Neuronal stem cell (in vitro differentiated cells): ENCODE measurements around the gene SNRPB.
A peak's percentile ranks its signal among the peaks of the same experiment; 100 is the strongest.
"Not testable (repeated sequence)": the region's sequence is repeated elsewhere in the genome, so short reads cannot be mapped to it uniquely, and the experiment has no call there.

ENCODE experiments used
- DNase-seq: peaks from one replicate; pipeline ENCODE4 v3.0.0-alpha.2; 2013; ENCODE audit warnings: low spot score
- H2AFZ ChIP-seq: one replicate; pipeline ENCODE4 v1.6.1; 2013; ENCODE audit warnings: mild to moderate bottlenecking, low read length, inconsistent platforms
- H2AK5ac ChIP-seq: 2 replicates; pipeline ENCODE4 v1.6.1; 2013; ENCODE audit warnings: low read depth, mild to moderate bottlenecking, inconsistent platforms, low read length, moderate library complexity, mixed read lengths
- H2BK120ac ChIP-seq: 2 replicates; pipeline ENCODE4 v1.6.1; 2013; ENCODE audit warnings: low read depth, mild to moderate bottlenecking, inconsistent platforms, low read length, moderate library complexity, mixed read lengths
- H2BK12ac ChIP-seq: one replicate; pipeline ENCODE4 v1.6.1; 2013; ENCODE audit warnings: low read length, inconsistent platforms
- H2BK15ac ChIP-seq: 2 replicates; pipeline ENCODE4 v1.6.1; 2013; ENCODE audit warnings: mild to moderate bottlenecking, low read length, inconsistent platforms, mixed read lengths
- H2BK5ac ChIP-seq: one replicate; pipeline ENCODE4 v1.6.1; 2013; ENCODE audit warnings: inconsistent platforms, mild to moderate bottlenecking, low read length, moderate library complexity
- H3K14ac ChIP-seq: one replicate; pipeline ENCODE4 v1.6.1; 2013; ENCODE audit warnings: low read length, inconsistent platforms
- H3K18ac ChIP-seq: 2 replicates; pipeline ENCODE4 v1.6.1; 2013; ENCODE audit warnings: low read length, inconsistent platforms
- H3K23ac ChIP-seq: 2 replicates; pipeline ENCODE4 v1.6.1; 2013; ENCODE audit warnings: low read depth, mild to moderate bottlenecking, mixed read lengths, low read length, inconsistent platforms; ENCODE audit not compliant: poor library complexity
- H3K27ac ChIP-seq: replicated peaks from 3 replicates; pipeline ENCODE4 v1.5.1; 2013; ENCODE audit warnings: low read length, inconsistent platforms
- H3K27me3 ChIP-seq, 3 experiments: 2 replicates each; pipeline ENCODE4 v1.6.1; 2013; ENCODE audit warnings: low read length in 3 of 3, mild to moderate bottlenecking in 2 of 3, inconsistent platforms in 1 of 3, low read depth in 1 of 3, mixed read lengths in 1 of 3, moderate library complexity in 1 of 3; ENCODE audit not compliant: control insufficient read depth in 3 of 3, insufficient read depth in 3 of 3
- H3K36me3 ChIP-seq, 2 donors: replicated peaks in 1 of 2; 2 replicates each; pipeline ENCODE4 v1.6.1; 2013; ENCODE audit warnings: low read length in 2 of 2; ENCODE audit not compliant: control insufficient read depth in 2 of 2, insufficient read depth in 2 of 2
- H3K4ac ChIP-seq: 2 replicates; pipeline ENCODE4 v1.6.1; 2013; ENCODE audit warnings: inconsistent platforms, mild to moderate bottlenecking, low read length, moderate library complexity
- H3K4me1 ChIP-seq, 2 donors: 1 replicate in 1 of 2; 2 replicates in 1 of 2; pipeline ENCODE4 v1.6.1; 2013; ENCODE audit warnings: low read length in 2 of 2, low read depth in 1 of 2; ENCODE audit not compliant: control insufficient read depth in 2 of 2, insufficient read depth in 1 of 2
- H3K4me2 ChIP-seq: one replicate; pipeline ENCODE4 v1.6.1; 2013; ENCODE audit warnings: mild to moderate bottlenecking, low read length, inconsistent platforms; ENCODE audit not compliant: insufficient read depth, poor library complexity, severe bottlenecking
- H3K4me3 ChIP-seq, 2 donors: 2 replicates each; pipeline ENCODE4 v1.5.1; 2013; ENCODE audit warnings: low read length in 2 of 2, mild to moderate bottlenecking in 2 of 2, inconsistent platforms in 1 of 2, moderate library complexity in 1 of 2
- H3K79me1 ChIP-seq: one replicate; pipeline ENCODE4 v1.6.1; 2013; ENCODE audit warnings: low read depth, mild to moderate bottlenecking, inconsistent platforms, low read length, moderate library complexity
- H3K9ac ChIP-seq: one replicate; pipeline ENCODE4 v1.6.1; 2013; ENCODE audit warnings: mild to moderate bottlenecking, low read depth, low read length, inconsistent platforms; ENCODE audit not compliant: poor library complexity
- H3K9me3 ChIP-seq, 2 donors: replicated peaks in 1 of 2; 2 replicates each; pipeline versions ENCODE3 to v1.6.1; 2013; ENCODE audit warnings: low read length in 2 of 2, mild to moderate bottlenecking in 2 of 2, inconsistent platforms in 1 of 2, low read depth in 1 of 2, mixed read lengths in 1 of 2, moderate library complexity in 1 of 2; ENCODE audit not compliant: control insufficient read depth in 2 of 2, insufficient read depth in 1 of 2
- H4K8ac ChIP-seq: one replicate; pipeline ENCODE4 v1.6.1; 2013; ENCODE audit warnings: low read depth, mild to moderate bottlenecking, inconsistent platforms, low read length, moderate library complexity
- H4K91ac ChIP-seq: one replicate; pipeline ENCODE4 v1.6.1; 2013; ENCODE audit warnings: low read length, low read depth, mild to moderate bottlenecking, inconsistent platforms; ENCODE audit not compliant: poor library complexity
- WGBS, 2 donors: extraction: QIAGEN DNeasy Blood & Tissue Kit; methylation state at CpG; one replicate each; pipeline ENCODE4 v1.1.7; 2013; ENCODE audit warnings: missing lambda C conversion rate in 2 of 2, mixed read lengths in 1 of 2; ENCODE audit not compliant: insufficient read length in 2 of 2, insufficient replicate concordance in 1 of 2; ENCODE audit errors: extremely low coverage in 2 of 2; 5-methylcytosine and 5-hydroxymethylcytosine counted together

The SNRPB gene

GRCh38 chr20:2508631-2509467 lies 38.3 kb upstream of the SNRPB start, which contains the start of gene ZNF343:
Gene ZNF343 (minus strand): TSS chr20:2508915. CDS start chr20:2493895, 15,020 bp downstream.
- Histone ChIP-seq H3K4me3 (peak within 1 kb of the TSS; percentile 56 to 96), H3K9me3 (no peaks in the 10 kb centered on the region), H3K9ac (peak within 1 kb of the TSS; percentile 98), H2BK5ac (peak within 1 kb of the TSS; percentile 0), H2BK12ac (peak within 1 kb of the TSS; percentile 41), H3K79me1 (peaks cover 4% of the 10 kb centered on the region), H3K18ac (peak within 1 kb of the TSS; percentile 96), H3K4me2 (peak within 1 kb of the TSS; percentile 83), H2BK15ac (peak within 1 kb of the TSS; percentile 58), H3K27ac (peak within 1 kb of the TSS; percentile 41), H3K36me3 (no peaks in the 10 kb centered on the region), H3K4ac (no peak within 1 kb of the TSS), H2BK120ac (no peak within 1 kb of the TSS), H4K91ac (no peak within 1 kb of the TSS), H3K27me3 (peaks cover 0 to 5% (median 0%) of the 10 kb centered on the region in 3 experiments), H4K8ac (peak within 1 kb of the TSS; percentile 52), H2AFZ (peak within 1 kb of the TSS; percentile 89), H3K4me1 (peaks cover 5 to 9% of the 10 kb centered on the region in 2 donors), H2AK5ac (peak within 1 kb of the TSS; percentile 63), H3K23ac (peak within 1 kb of the TSS; percentile 80), H3K14ac (peak within 1 kb of the TSS; percentile 75)
- DNase-seq, result peak; percentile 76
- WGBS, 2 donors, result no CpG with 5 or more reads among the region's 53 CpGs

DNA sequence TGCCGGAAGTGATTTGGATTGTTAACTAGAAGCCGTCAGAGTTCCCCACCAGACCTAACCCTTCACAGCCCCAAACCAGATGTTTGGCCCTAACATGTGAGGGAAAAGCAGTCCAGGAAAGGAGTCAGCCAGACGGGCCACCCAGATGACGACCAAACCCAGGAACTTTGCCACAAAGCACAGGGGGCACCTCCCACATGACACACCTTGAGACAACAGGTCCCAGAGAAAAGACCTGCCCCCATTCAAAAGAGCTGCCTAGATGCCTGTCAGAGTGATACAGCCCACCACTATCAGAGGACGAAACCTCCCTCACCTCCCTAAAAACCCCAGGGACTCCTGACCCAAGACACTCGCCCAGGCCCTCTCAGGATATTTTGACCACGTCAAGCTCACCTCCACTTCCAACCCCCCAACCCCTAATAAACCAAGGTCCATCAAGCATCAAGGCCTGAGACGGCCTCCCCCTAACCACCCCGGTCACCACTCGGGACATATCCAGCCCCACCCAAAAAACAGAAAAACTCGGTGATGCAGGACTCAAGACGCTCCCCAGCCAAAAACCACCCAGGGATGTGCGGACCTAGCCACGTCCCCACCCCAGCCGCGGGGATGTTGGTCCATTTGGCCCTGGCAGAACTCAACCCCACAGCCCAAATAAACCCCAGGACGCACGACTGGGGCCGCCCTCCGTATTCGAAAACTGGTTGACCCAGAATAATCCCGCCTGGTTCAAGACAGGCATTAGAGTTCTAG lies 37.5 kb upstream of the SNRPB start:
- Histone ChIP-seq H2BK5ac (peak overlapping the region; percentile 0), H3K4me3 (peak overlapping the region; percentile 56 to 96), H3K27ac (no peak overlapping the region), H4K8ac (no peak overlapping the region), H2BK120ac (no peak overlapping the region), H3K4me1 (peaks cover 5 to 9% of the 10 kb centered on the region in 2 donors), H2BK12ac (no peak overlapping the region), H3K36me3 (no peaks in the 10 kb centered on the region), H3K4me2 (peak overlapping the region; percentile 83), H2BK15ac (no peak overlapping the region), H3K4ac (no peak overlapping the region), H3K27me3 (peaks cover 0 to 4% (median 0%) of the 10 kb centered on the region in 3 experiments), H3K79me1 (peaks cover 4% of the 10 kb centered on the region), H2AK5ac (peak overlapping the region; percentile 63), H3K9me3 (no peaks in the 10 kb centered on the region), H3K9ac (peak overlapping the region; percentile 98), H2AFZ (peak overlapping the region; percentile 89), H3K18ac (peak overlapping the region; percentile 96), H3K14ac (peak overlapping the region; percentile 75), H3K23ac (no peak overlapping the region), H4K91ac (no peak overlapping the region)
- DNase-seq, result no peak
- WGBS, 2 donors, result no CpG with 5 or more reads among the region's 22 CpGs

DNA sequence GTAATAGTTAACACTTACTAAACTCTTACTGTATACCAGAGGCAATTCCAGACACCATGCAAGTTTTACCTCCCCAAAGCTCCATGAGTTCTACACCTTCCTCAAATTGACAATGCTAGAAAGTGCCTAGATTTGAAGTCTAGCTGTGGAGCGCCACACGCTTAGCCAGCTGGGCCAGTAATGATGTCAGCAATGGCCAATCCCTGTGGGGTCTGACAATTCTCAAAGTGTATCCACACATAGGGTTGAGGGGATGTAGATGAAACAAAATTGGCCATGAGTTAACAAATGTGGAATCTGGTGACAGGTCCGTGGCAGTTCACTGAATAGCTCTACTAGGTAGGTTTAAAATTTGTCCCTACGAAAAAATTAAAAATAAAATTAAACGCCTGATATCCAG lies 36.9 kb upstream of the SNRPB start:
- Histone ChIP-seq H3K14ac (no peak overlapping the region), H3K4me2 (no peak overlapping the region), H3K79me1 (peaks cover 4% of the 10 kb centered on the region), H2AK5ac (no peak overlapping the region), H3K4me3 (peak overlapping the region in 1 of 2 donors; percentile 56), H2BK15ac (no peak overlapping the region), H3K27ac (no peak overlapping the region), H2BK12ac (no peak overlapping the region), H3K23ac (no peak overlapping the region), H2BK5ac (no peak overlapping the region), H2BK120ac (no peak overlapping the region), H3K4me1 (peaks cover 5 to 9% of the 10 kb centered on the region in 2 donors), H3K9me3 (no peaks in the 10 kb centered on the region), H4K8ac (no peak overlapping the region), H3K36me3 (no peaks in the 10 kb centered on the region), H2AFZ (no peak overlapping the region), H3K4ac (no peak overlapping the region), H3K27me3 (peaks cover 0 to 4% (median 0%) of the 10 kb centered on the region in 3 experiments), H4K91ac (no peak overlapping the region), H3K9ac (no peak overlapping the region), H3K18ac (no peak overlapping the region)
- WGBS, 2 donors, result no CpG with 5 or more reads among the region's 5 CpGs
- DNase-seq, result no peak

DNA sequence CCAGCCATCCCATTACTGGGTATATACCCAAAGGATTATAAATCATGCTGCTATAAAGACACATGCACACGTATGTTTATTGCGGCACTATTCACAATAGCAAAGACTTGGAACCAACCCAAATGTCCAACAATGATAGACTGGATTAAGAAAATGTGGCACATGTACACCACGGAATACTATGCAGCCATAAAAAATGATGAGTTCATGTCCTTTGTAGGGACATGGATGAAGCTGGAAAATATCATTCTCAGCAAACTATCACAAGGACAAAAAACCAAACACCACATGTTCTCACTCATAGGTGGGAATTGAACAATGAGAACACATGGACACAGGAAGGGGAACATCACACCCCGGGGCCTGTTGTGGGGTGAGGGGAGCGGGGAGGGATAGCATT lies 35.8 kb upstream of the SNRPB start:
- H4K8ac ChIP-seq, H3K4me1 ChIP-seq, H3K36me3 ChIP-seq, H2BK5ac ChIP-seq, DNase-seq, H3K27me3 ChIP-seq, H2AFZ ChIP-seq, H3K9ac ChIP-seq, H3K23ac ChIP-seq, H3K18ac ChIP-seq, H2AK5ac ChIP-seq, H3K79me1 ChIP-seq, H3K14ac ChIP-seq, H4K91ac ChIP-seq, H2BK15ac ChIP-seq, H2BK120ac ChIP-seq, H3K4me3 ChIP-seq, H2BK12ac ChIP-seq, H3K4ac ChIP-seq, H3K27ac ChIP-seq, H3K4me2 ChIP-seq, H3K9me3 ChIP-seq: not testable (repeated sequence)
- WGBS, 2 donors, result no CpG with 5 or more reads among the region's 5 CpGs
